HEK293 (cell line): ENCODE data around the gene OBP2B.

Experiments
- ZNF140 ChIP-seq: fragments of 450-650 bp; formaldehyde crosslinking; IDR thresholded peaks from 2 replicates; pipeline ENCODE4 v1.5.1; 2016; ENCODE audit warnings: missing biosample characterization, missing genetic modification characterization
- ZNF24 ChIP-seq: fragments of 450-650 bp; formaldehyde crosslinking; IDR thresholded peaks from 2 replicates; pipeline ENCODE4 v1.5.1; 2016; ENCODE audit warnings: missing biosample characterization, missing genetic modification characterization
- ZNF394 ChIP-seq: fragments of 450-650 bp; formaldehyde crosslinking; IDR thresholded peaks from 2 replicates; pipeline ENCODE4 v1.5.1; 2016; ENCODE audit warnings: missing biosample characterization, missing genetic modification characterization, mild to moderate bottlenecking, moderate library complexity, borderline replicate concordance
- ZNF501 ChIP-seq: fragments of 450-650 bp; formaldehyde crosslinking; IDR thresholded peaks from 2 replicates; pipeline ENCODE4 v1.5.1; 2016; ENCODE audit warnings: missing biosample characterization, missing genetic modification characterization
- ZNF777 ChIP-seq: fragments of 450-650 bp; formaldehyde crosslinking; IDR thresholded peaks from 2 replicates; pipeline ENCODE4 v1.5.1; 2017; ENCODE audit warnings: missing biosample characterization, missing genetic modification characterization, borderline replicate concordance
- ZNF830 ChIP-seq: fragments of 450-650 bp; IDR thresholded peaks from 2 replicates; pipeline ENCODE4 v1.5.0; 2018; ENCODE audit warnings: missing biosample characterization, missing genetic modification characterization, low read depth, mild to moderate bottlenecking, moderate library complexity
- TF ChIP-seq, protein P1 (sequence below): fragments of 450-650 bp; formaldehyde crosslinking; IDR thresholded peaks from 2 replicates; pipeline ENCODE4 v1.5.1; 2016; ENCODE audit warnings: missing biosample characterization, missing genetic modification characterization
- TF ChIP-seq, protein P2 (sequence below): fragments of 450-650 bp; formaldehyde crosslinking; IDR thresholded peaks from 2 replicates; pipeline ENCODE4 v1.5.1; 2016; ENCODE audit warnings: missing biosample characterization, missing genetic modification characterization

- TF ChIP-seq, protein P1, sequence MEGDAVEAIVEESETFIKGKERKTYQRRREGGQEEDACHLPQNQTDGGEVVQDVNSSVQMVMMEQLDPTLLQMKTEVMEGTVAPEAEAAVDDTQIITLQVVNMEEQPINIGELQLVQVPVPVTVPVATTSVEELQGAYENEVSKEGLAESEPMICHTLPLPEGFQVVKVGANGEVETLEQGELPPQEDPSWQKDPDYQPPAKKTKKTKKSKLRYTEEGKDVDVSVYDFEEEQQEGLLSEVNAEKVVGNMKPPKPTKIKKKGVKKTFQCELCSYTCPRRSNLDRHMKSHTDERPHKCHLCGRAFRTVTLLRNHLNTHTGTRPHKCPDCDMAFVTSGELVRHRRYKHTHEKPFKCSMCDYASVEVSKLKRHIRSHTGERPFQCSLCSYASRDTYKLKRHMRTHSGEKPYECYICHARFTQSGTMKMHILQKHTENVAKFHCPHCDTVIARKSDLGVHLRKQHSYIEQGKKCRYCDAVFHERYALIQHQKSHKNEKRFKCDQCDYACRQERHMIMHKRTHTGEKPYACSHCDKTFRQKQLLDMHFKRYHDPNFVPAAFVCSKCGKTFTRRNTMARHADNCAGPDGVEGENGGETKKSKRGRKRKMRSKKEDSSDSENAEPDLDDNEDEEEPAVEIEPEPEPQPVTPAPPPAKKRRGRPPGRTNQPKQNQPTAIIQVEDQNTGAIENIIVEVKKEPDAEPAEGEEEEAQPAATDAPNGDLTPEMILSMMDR (tag by site-specific recombination) = no peak
- TF ChIP-seq ZNF830 (tag by site-specific recombination) (no peak), ZNF394 (tag by site-specific recombination) (no peak), ZNF501 (tag by site-specific recombination) (no peak), ZNF777 (tag by site-specific recombination) (no peak), ZNF24 (tag by site-specific recombination) (no peak), ZNF140 (tag by site-specific recombination) (no peak)
- TF ChIP-seq, protein P2, sequence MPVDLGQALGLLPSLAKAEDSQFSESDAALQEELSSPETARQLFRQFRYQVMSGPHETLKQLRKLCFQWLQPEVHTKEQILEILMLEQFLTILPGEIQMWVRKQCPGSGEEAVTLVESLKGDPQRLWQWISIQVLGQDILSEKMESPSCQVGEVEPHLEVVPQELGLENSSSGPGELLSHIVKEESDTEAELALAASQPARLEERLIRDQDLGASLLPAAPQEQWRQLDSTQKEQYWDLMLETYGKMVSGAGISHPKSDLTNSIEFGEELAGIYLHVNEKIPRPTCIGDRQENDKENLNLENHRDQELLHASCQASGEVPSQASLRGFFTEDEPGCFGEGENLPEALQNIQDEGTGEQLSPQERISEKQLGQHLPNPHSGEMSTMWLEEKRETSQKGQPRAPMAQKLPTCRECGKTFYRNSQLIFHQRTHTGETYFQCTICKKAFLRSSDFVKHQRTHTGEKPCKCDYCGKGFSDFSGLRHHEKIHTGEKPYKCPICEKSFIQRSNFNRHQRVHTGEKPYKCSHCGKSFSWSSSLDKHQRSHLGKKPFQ (tag by site-specific recombination) = no peak
These were observed 21.5 kb downstream of the OBP2B start for GRCh38 chr9:133187561-133188005.
